Ovary (tissue), 9 donors: ENCODE data around the gene NEMP1. TPM values are rescaled to one million over a fixed set of nuclear protein-coding genes. Genes with fewer than 3 reads are reported as not detected.
"Not testable (repeated sequence)": the region's sequence is repeated elsewhere in the genome, so short reads cannot be mapped to it uniquely, and the experiment has no call there.

Experiments
- DNase-seq, 5 donors: peaks; one replicate each; pipeline ENCODE4 v3.0.0-alpha.2; 2019 to 2020
- H3K27ac ChIP-seq, 2 donors: fragments of 200-600 bp; one replicate each; pipeline versions ENCODE4 v1.5.1 to v1.8.0; 2019 to 2022
- H3K27me3 ChIP-seq: fragments of 200-600 bp; one replicate; pipeline ENCODE4 v1.8.0; 2022
- H3K36me3 ChIP-seq: fragments of 200-600 bp; sonication (generic); one replicate; pipeline ENCODE4 v1.5.1; 2019
- H3K4me1 ChIP-seq: one replicate; pipeline ENCODE4 v1.8.1; 2013; ENCODE audit warnings: mild to moderate bottlenecking, moderate library complexity; ENCODE audit not compliant: insufficient read depth
- H3K4me3 ChIP-seq: fragments of 200-600 bp; sonication (generic); one replicate; pipeline ENCODE4 v1.5.1; 2017
- H3K9me3 ChIP-seq, 2 donors: fragments of 200-600 bp in 1 of 2; sonication (generic) in 1 of 2; one replicate each; pipeline versions ENCODE4 v1.5.1 to v1.8.1; 2013 to 2019; ENCODE audit warnings: mild to moderate bottlenecking in 1 of 2, moderate library complexity in 1 of 2
- EP300 ChIP-seq: sonication (generic); formaldehyde crosslinking; IDR thresholded peaks from one replicate; pipeline ENCODE4 v1.6.1; 2017; ENCODE audit warnings: antibody characterized with exemption
- POLR2A ChIP-seq: fragments of 450-650 bp; IDR thresholded peaks from one replicate; pipeline ENCODE4 v1.6.1; 2017; ENCODE audit warnings: antibody characterized with exemption, mild to moderate bottlenecking, moderate library complexity
- WGBS, 3 donors: extraction: QIAGEN DNeasy Blood & Tissue Kit in 1 of 3; methylation state at CpG; one replicate each; pipeline versions ENCODE4 v1.1.5 to v1.1.7; 2013 to 2017; 5-methylcytosine and 5-hydroxymethylcytosine counted together
- intact Hi-C, 4 donors: fragments of 100-400 bp; cut with DNase I; formaldehyde crosslinking; loops; one replicate each; pipeline versions ENCODE4 v1.11.0 to v1.15.1; 2022 to 2023
- polyA plus RNA-seq, 2 donors: library from polyadenylated mRNA; stranded (reverse); fragments of 200-250 nt in 1 of 2; fragments of 350-450 nt in 1 of 2; fragmentation: Illumina TruSeq in 1 of 2; extraction: RNeasy Lipid Tissue Mini Kit (QIAGEN cat#74804) in 1 of 2; gene quantifications; one replicate each; pipeline ENCODE4 v1.2.3, GENCODE V29; 2013 to 2014
- total RNA-seq, 7 donors: library from RNA; depleted of rRNA in 2 of 7; stranded (reverse); fragments of >200 nt in 2 of 7; fragmentation: NEBNext Ultra II Directional in 3 of 7; extraction: Animal tissue kit (Norgen Biotek cat#: 25700) in 3 of 7; gene quantifications; one replicate each; pipeline versions ENCODE4 v1.1.0 to v1.2.4, GENCODE V29; 2016 to 2023
- TF ChIP-seq, protein P1 (sequence below), 3 donors: fragments of 450-650 bp in 2 of 3; fragments of 200-600 bp in 1 of 3; IDR thresholded peaks; one replicate each; pipeline versions ENCODE4 v1.5.1 to v1.8.0; 2016 to 2022; ENCODE audit warnings: antibody characterized with exemption in 3 of 3, mild to moderate bottlenecking in 1 of 3
- donor health status: DM: no; HTN: no; CAD: no; lungs with moderate emphysema.
- donor health status: DM: no; HTN: no; CAD: no.
- donor health status: Bipolar disorder and iron deficiency.
- donor health status: DM: yes; HTN: yes; CAD: no.
- donor health status: DM: no; HTN: no; CAD: no.
- donor health status: DM: yes; HTN: yes; CAD: no.

The NEMP1 gene
- total and polyA plus RNA-seq, 9 donors = 5.8 to 14.9 (median 10.8) TPM

DNA sequence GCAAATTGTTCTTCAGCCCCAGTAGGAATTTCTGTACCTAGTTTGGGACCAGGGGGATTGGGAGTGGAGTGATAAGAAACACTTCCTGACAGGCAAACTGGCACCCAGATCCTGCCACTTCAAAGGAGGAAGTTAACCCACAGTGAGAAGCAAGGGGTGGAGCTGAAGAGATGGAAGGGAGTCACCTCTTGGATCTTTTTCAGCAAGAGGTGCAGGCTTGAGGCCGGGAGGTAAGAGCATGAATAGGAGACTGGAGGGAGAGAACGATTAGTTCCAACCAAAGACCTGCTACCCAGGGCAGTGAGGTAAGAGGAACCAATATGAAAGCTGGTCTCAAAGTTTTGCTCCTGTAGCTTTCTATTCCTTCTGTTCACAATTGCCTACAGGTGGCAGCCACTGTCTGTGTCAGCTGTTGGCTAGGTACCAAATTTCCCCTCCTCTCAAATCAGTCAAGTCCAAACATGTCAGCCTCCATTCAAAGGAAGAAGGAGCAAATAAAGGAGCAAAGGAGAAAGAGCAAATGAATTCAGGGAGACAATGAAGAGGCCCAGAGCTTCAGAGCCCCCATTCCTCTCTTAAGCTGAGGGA lies 47.4 kb downstream of the NEMP1 start:
- no peak overlapping the region for H3K4me3 ChIP-seq
- WGBS, 3 donors = 30 to 45% (median 35%) methylated on average over 2 of the region's 2 CpGs
- intact Hi-C loops = no loop called here
- TF ChIP-seq POLR2A (no peak), EP300 (no peak)
- TF ChIP-seq, protein P1, sequence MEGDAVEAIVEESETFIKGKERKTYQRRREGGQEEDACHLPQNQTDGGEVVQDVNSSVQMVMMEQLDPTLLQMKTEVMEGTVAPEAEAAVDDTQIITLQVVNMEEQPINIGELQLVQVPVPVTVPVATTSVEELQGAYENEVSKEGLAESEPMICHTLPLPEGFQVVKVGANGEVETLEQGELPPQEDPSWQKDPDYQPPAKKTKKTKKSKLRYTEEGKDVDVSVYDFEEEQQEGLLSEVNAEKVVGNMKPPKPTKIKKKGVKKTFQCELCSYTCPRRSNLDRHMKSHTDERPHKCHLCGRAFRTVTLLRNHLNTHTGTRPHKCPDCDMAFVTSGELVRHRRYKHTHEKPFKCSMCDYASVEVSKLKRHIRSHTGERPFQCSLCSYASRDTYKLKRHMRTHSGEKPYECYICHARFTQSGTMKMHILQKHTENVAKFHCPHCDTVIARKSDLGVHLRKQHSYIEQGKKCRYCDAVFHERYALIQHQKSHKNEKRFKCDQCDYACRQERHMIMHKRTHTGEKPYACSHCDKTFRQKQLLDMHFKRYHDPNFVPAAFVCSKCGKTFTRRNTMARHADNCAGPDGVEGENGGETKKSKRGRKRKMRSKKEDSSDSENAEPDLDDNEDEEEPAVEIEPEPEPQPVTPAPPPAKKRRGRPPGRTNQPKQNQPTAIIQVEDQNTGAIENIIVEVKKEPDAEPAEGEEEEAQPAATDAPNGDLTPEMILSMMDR (IDR thresholded peaks at IDR 0.05) = no peak
- H3K27me3 ChIP-seq = no peaks in the 10 kb centered on the region
- no peaks in the 10 kb centered on the region for H3K4me1 ChIP-seq
- no peak for DNase-seq
- no peaks in the 10 kb centered on the region for H3K36me3 ChIP-seq
- H3K9me3 ChIP-seq = no peaks in the 10 kb centered on the region
- H3K27ac ChIP-seq = no peak overlapping the region

DNA sequence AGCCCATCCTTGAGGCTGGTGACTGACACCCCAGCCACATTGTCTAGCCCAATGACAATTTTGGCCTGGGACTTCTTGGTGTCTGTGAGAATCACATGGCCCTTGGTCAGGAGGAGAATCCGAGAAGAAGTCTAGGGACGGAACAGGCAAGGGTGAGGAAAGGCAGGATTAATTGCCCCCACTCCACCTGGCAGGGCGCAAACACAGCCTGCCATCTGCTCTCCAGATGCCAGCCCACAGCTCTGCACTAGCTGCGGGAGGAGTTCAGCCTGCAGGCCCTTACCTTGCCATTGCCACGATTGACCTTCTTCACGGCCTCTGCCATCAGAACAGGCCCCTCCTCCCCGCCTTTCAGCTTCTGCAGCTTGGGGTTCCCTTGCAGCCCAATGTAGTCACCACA lies 49.1 kb downstream of the NEMP1 start:
- H3K27me3 ChIP-seq = no peaks in the 10 kb centered on the region
- no peaks in the 10 kb centered on the region for H3K4me1 ChIP-seq
- H3K9me3 ChIP-seq = no peaks in the 10 kb centered on the region
- no peak for TF ChIP-seq POLR2A
- no peak for DNase-seq
- no peak overlapping the region for H3K4me3 ChIP-seq
- no peaks in the 10 kb centered on the region for H3K36me3 ChIP-seq
- 91 to 96% (median 93%) methylated on average over 7 of the region's 7 CpGs for WGBS, 3 donors
- intact Hi-C loops = no loop called here
- no peak overlapping the region for H3K27ac ChIP-seq

DNA sequence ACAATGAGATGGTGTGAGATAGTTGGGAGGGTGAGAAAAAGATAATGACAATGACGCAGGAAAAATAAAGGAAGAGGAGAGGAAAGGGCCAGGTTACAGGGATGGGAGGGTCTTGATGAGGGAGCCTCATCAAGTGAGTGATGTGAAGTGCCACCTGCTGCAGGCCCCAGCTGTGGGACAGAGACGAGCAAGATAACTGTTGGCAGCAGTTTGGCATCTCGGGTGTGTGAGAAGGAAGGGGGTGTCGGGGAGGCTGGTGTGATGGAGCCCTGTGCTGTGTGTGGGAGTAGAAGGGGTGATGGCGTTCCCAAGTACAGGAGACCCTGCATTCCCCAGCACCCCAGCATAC lies 50.8 kb downstream of the NEMP1 start:
- Histone ChIP-seq H3K9me3 (no peaks in the 10 kb centered on the region), H3K27me3 (no peaks in the 10 kb centered on the region), H3K4me3 (no peak overlapping the region), H3K36me3 (no peaks in the 10 kb centered on the region), H3K27ac (no peak overlapping the region), H3K4me1 (no peaks in the 10 kb centered on the region)
- TF ChIP-seq, protein P1 (IDR thresholded peaks at IDR 0.05) = no peak
- no peak for TF ChIP-seq POLR2A
- TF ChIP-seq EP300 = no peak
- 35 to 63% (median 47%) methylated on average over 5 of the region's 5 CpGs for WGBS, 3 donors
- no peak for DNase-seq
- intact Hi-C loops = no loop called here

DNA sequence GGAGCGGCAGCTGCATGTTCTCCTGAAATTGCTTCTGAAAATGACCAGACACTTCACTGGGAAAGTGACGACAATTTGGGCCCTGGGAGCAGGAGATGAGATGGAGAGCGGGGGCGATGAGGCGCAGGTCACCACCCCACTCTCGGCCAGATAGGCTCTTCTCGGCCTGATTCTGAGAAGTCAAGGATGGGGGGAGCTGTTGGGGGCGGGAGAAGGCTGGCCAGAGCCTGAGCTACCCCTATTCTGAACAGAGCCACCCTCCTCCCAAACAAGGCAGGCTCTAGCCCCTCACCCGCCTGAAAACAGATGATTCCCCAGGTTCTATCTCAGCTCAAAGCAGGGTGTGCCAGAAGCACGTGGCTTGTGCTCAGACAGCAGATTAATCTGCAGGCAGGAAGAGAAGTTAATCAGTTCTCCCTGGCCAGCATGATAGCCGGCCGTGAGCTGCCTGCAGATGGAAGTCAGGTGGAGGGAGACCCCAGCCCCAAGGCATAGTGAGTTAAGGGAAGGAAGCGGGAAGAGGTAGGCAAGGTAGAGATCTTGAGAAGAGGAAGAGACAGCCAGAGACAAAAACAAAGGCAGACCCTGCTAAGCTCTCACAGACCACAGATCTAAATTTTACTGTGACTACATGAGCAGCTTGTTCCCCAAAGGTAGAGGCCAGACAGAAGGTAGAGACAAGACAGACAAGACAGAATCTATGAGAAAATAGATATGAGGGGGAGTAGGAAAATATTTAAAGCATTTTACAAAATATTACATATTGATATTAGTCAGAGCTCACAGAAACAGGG lies 51.4 kb downstream of the NEMP1 start:
- Histone ChIP-seq H3K27me3 (no peaks in the 10 kb centered on the region), H3K4me3 (no peak overlapping the region), H3K27ac (no peak overlapping the region), H3K9me3 (no peaks in the 10 kb centered on the region), H3K36me3 (no peaks in the 10 kb centered on the region), H3K4me1 (no peaks in the 10 kb centered on the region)
- TF ChIP-seq EP300 (no peak), POLR2A (no peak)
- TF ChIP-seq, protein P1 (IDR thresholded peaks at IDR 0.05) = no peak
- no peak for DNase-seq
- WGBS, 3 donors = 50 to 60% (median 50%) methylated on average over 13 of the region's 13 CpGs
- intact Hi-C loops = no loop called here

DNA sequence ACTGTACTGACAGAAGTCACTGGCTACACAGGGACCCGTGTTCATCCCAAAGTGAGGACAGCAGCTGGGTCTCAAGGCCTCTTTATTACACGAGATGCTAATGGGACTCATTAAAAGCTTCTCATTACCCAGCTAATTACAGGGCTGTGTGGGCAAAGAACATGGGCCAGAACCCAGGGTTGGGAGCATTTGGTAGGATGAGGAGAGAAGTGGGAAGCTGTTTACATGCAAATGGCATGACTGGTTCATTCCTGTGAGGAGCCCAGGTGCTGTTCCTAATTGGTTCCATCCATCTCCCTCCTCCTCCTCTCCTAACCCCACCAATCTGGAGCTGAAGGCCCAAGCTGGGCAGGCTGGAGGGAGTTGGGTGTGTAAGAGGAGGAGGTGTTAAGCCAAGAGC lies 53.4 kb downstream of the NEMP1 start:
- H3K27me3 ChIP-seq = no peaks in the 10 kb centered on the region
- H3K9me3 ChIP-seq = no peaks in the 10 kb centered on the region
- WGBS, 3 donors = 49 to 67% (median 65%) methylated on average over 2 of the region's 2 CpGs
- no peaks in the 10 kb centered on the region for H3K36me3 ChIP-seq
- TF ChIP-seq POLR2A (no peak), EP300 (no peak)
- TF ChIP-seq, protein P1 (IDR thresholded peaks at IDR 0.05) = no peak
- intact Hi-C loops = no loop called here
- H3K27ac ChIP-seq = no peak overlapping the region
- no peak for DNase-seq
- no peaks in the 10 kb centered on the region for H3K4me1 ChIP-seq
- no peak overlapping the region for H3K4me3 ChIP-seq

DNA sequence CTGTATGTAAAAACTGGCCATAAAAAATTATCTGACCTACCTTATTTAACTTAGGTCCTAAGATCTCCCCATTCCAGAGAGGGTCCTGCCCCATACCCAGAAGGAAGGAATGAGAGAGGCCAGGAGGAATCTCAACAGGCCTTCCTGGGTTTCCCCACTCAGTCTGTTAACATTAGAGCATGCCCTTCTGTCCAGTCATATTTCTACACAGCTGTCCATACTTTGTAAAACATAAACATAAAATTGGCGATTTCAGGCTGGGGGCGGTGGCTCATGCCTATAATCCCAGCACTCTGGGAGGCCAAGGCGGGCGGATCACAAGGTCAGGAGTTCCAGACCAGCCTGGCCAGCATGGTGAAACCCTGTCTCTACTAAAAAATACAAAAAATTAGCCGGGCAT lies 56.3 kb downstream of the NEMP1 start:
- H3K4me3 ChIP-seq, intact Hi-C loops, H3K27ac ChIP-seq, H3K36me3 ChIP-seq, DNase-seq, H3K27me3 ChIP-seq, H3K9me3 ChIP-seq, H3K4me1 ChIP-seq: not testable (repeated sequence)
- 73 to 83% (median 78%) methylated on average over 5 of the region's 5 CpGs for WGBS, 3 donors
